IPS DF 6.9 (cell line): Measurements from ENCODE around the gene MAGEB1.

Source experiments
- DNase-seq: peaks from one replicate; pipeline ENCODE4 v3.0.0-alpha.2; 2013; ENCODE audit warnings: low read depth, low spot score
- H3K27ac ChIP-seq: one replicate; pipeline ENCODE4 v1.5.1; 2013; ENCODE audit warnings: low read length, control low read depth
- H3K27me3 ChIP-seq: 2 replicates; pipeline ENCODE4 v1.6.1; 2013; ENCODE audit warnings: mild to moderate bottlenecking, low read length; ENCODE audit not compliant: control insufficient read depth, insufficient read depth
- H3K36me3 ChIP-seq: 2 replicates; pipeline ENCODE4 v1.6.1; 2013; ENCODE audit warnings: low read length; ENCODE audit not compliant: control insufficient read depth, insufficient read depth
- H3K4me1 ChIP-seq: 2 replicates; pipeline ENCODE4 v1.6.1; 2013; ENCODE audit warnings: low read length; ENCODE audit not compliant: control insufficient read depth, insufficient read depth
- H3K4me3 ChIP-seq: 2 replicates; pipeline ENCODE4 v1.5.1; 2013; ENCODE audit warnings: mild to moderate bottlenecking, low read length
- H3K9me3 ChIP-seq: 2 replicates; pipeline ENCODE4 v1.6.1; 2013; ENCODE audit warnings: low read length, inconsistent platforms; ENCODE audit not compliant: control insufficient read depth, insufficient read depth
- WGBS: extraction: QIAGEN DNeasy Blood & Tissue Kit; methylation state at CpG from one replicate; pipeline ENCODE4 v1.1.7; 2013; ENCODE audit warnings: mixed read lengths, missing lambda C conversion rate; ENCODE audit not compliant: insufficient read length, insufficient coverage; 5-methylcytosine and 5-hydroxymethylcytosine counted together

Gene MAGEB1

DNA sequence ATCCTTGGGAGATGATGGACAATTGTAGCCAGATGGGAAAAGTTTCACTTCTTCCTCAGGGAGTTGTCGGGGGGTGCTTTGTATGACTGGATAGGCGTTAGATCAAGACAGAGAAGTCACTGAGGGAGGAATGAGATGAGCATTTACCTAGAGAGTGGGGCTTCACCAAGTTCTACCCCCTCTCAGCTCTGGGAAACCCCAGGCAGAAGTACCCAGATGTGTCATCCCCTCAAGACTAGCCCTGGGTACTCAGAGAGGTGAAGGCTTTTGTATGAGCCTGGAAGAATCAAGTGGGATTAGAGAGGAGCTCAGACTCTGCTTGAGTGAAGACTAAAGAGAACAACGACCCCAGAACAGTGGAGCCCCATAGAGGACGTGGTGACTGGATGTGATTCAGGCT, 1.9 kb downstream of the MAGEB1 start:
- no CpG with 5 or more reads among the region's 4 CpGs for WGBS
- no peaks in the 10 kb centered on the region for H3K4me1 ChIP-seq
- no peaks in the 10 kb centered on the region for H3K36me3 ChIP-seq
- no peak overlapping the region for H3K4me3 ChIP-seq
- H3K27ac ChIP-seq = no peak overlapping the region
- no peak for DNase-seq
- H3K9me3 ChIP-seq = no peaks in the 10 kb centered on the region
- H3K27me3 ChIP-seq = no peaks in the 10 kb centered on the region

DNA sequence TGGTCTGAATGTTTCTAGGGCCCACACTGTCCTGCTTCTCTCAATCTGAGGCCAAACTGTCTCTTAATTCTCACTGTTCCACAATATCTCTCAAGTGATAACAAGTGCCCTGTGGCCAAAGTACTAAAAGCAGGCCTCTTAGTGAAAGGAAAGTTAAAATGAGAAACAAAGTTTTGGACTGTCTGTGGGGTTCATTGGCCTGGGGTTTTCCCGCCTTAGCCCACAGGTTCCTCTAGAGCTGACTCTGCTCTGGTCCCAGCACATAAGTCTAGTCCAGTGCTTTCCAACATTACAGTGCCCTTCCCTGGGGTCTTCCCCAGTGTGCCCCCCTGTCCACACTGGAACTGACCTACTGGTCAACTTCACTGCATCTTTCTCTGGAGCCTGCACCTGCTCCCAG, 6.3 kb downstream of the MAGEB1 start:
- no peak overlapping the region for H3K4me3 ChIP-seq
- no peaks in the 10 kb centered on the region for H3K9me3 ChIP-seq
- no CpG with 5 or more reads among the region's 1 CpG for WGBS
- H3K27ac ChIP-seq = no peak overlapping the region
- H3K36me3 ChIP-seq = no peaks in the 10 kb centered on the region
- no peak for DNase-seq
- H3K27me3 ChIP-seq = no peaks in the 10 kb centered on the region
- H3K4me1 ChIP-seq = no peaks in the 10 kb centered on the region

DNA sequence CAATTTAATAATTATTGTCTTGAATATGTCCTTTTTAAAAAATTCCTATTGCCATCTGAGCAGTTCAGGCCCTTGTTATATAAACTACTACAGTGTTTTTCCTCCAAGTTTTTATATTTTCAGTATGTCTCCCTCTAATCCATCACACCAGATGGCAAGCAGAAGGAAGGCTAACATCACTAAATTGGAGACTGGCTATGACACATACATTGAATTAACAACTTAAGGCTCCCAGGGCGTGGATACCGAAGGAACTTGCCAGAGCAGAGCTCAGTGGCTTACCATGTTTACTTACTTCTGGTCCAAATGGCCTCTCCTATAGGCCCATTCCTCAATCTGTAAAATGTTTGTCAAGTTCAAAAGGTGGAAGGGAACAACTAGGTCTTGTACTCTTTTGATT, 13.0 kb downstream of the MAGEB1 start:
- Histone ChIP-seq H3K4me1 (no peaks in the 10 kb centered on the region), H3K4me3 (no peak overlapping the region), H3K9me3 (no peaks in the 10 kb centered on the region), H3K36me3 (no peaks in the 10 kb centered on the region), H3K27me3 (no peaks in the 10 kb centered on the region), H3K27ac (no peak overlapping the region)
- no CpG with 5 or more reads among the region's 2 CpGs for whole genome bisulfite sequencing
- no peak for DNase-seq

DNA sequence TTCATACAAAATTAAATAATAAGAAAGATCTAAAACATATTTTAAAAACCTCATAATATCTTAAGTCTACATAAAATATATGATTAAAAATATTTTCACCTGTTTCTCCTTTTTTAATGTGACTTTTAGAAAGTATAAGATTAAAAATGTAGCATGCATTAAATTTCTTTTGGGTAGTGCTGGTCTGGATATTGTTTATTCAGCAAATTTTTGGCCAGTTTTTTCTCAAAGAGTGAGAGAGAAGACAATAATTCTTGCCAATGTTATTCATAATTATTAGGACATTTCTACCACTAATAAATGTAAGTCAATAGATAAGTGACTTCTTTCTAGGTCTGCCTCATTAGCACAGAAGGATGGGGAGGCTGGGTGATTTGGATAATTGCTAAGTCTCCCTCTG, 14.1 kb downstream of the MAGEB1 start:
- Histone ChIP-seq H3K4me1 (no peaks in the 10 kb centered on the region), H3K36me3 (no peaks in the 10 kb centered on the region), H3K4me3 (no peak overlapping the region), H3K27me3 (no peaks in the 10 kb centered on the region), H3K27ac (no peak overlapping the region), H3K9me3 (no peaks in the 10 kb centered on the region)
- DNase-seq = no peak

DNA sequence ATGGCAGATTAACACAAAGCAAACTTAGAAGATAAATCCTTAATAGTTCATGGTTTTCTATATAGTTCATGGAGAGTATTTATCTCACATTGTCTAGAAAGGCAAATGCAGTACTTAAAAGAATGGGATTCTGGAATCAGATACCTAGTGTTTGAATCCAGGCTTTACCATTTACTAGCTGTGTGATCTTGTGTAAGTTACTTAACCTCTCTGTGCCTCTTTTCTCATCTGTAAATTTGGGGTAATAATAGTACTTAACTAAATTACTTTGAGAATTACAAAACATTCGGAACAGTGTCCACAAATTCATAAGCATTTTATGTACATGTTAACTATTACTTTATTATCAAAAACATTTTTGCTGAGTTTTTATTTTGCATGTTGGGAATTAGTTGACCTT, 15.8 kb downstream of the MAGEB1 start:
- WGBS = no CpG with 5 or more reads among the region's 1 CpG

DNA sequence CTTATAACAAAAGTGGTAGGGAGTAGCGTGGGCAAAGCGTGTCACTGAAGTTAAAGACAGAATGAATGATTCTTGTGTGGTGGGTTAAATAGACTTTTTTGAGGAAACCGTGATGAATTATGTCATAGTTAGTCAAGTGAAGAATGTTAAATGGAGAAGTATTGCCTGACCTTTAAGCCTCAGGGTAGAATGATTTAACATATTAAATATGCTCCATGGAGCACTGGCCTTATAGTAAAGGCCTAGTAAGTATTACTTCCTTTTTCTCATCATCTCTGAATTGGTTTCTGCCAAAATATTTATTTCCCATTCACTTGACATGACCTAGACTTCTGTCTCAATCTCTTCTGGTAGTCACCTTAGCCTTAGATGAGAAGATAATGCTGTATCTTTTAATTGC, 23.7 kb downstream of the MAGEB1 start:
- no peak for DNase-seq
- no CpG with 5 or more reads among the region's 3 CpGs for WGBS
- H3K4me3 ChIP-seq = no peak overlapping the region
- no peaks in the 10 kb centered on the region for H3K9me3 ChIP-seq
- H3K27ac ChIP-seq = no peak overlapping the region
- H3K36me3 ChIP-seq = no peaks in the 10 kb centered on the region
- no peaks in the 10 kb centered on the region for H3K4me1 ChIP-seq
- H3K27me3 ChIP-seq = no peaks in the 10 kb centered on the region

More for the DNA sequence above, 15.8 kb downstream of the MAGEB1 start:
- no peak overlapping the region for H3K27ac ChIP-seq
- H3K4me1 ChIP-seq = no peaks in the 10 kb centered on the region
- no peaks in the 10 kb centered on the region for H3K27me3 ChIP-seq
- H3K4me3 ChIP-seq = no peak overlapping the region
- no peaks in the 10 kb centered on the region for H3K36me3 ChIP-seq
- no peaks in the 10 kb centered on the region for H3K9me3 ChIP-seq
- no peak for DNase-seq

DNA sequence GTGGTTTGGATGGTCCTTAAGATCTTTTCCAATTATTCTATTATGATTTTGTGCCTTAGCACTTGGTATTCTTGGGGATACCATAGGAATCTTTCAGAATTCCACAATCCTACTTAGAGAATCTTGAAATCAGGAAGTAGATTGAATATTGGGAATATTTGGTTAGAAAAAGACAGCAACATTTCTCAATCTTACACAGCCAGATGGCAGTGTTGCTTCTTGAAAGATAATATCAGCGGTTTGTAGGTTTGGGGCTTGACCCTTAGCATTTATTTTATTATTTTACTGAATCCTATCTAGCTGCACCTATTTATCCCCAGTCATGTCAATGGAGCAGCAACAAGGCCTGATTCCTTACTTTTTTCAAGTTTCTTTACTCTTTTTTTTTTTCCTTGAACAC, 28.6 kb downstream of the MAGEB1 start:
- Histone ChIP-seq H3K27ac (no peak overlapping the region), H3K27me3 (no peaks in the 10 kb centered on the region), H3K4me3 (no peak overlapping the region), H3K9me3 (no peaks in the 10 kb centered on the region), H3K36me3 (no peaks in the 10 kb centered on the region), H3K4me1 (no peaks in the 10 kb centered on the region)
- peak; percentile 0 for DNase-seq
- no CpG with 5 or more reads among the region's 1 CpG for WGBS

DNA sequence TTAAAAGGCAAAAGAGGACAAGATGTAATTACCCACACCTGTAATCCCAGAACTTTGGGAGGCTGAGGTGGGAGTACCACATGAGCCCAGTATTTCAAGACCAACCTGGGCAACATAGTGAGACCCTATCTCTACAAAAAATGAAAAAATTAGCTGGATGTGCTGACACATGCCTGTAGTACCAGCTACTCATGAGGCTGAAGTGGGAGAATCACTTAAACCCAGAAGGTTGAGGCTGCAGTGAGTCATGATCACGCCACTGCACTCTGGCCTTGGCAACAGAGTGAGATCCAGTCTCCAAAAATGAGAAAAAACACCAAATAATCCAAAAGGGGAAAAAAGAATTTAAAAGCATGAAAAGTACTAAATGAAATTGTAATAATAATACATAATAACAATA, 31.4 kb downstream of the MAGEB1 start:
- Histone ChIP-seq H3K27me3 (no peaks in the 10 kb centered on the region), H3K36me3 (no peaks in the 10 kb centered on the region), H3K4me1 (no peaks in the 10 kb centered on the region), H3K9me3 (no peaks in the 10 kb centered on the region), H3K4me3 (no peak overlapping the region), H3K27ac (no peak overlapping the region)
- no CpG with 5 or more reads among the region's 1 CpG for WGBS
- no peak for DNase-seq

DNA sequence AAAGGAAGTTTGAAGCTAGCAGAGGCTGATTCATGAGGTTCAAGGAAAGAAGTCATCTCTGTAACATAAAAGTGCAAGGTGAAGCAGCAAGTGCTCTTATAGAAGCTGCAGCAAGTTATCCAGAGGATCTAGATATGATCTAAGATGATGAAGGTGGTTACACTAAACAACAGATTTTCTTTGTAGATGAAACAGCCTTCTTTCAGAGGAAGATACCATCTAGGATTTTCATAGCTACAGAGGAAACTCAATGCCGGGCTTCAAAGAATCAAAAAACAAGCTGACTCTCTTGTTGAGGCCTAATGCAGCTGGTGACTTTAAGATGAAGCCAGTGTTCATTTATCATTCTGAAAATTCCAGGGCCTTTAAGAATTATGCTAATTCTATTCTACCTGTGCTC, 33.5 kb downstream of the MAGEB1 start:
- H3K4me3 ChIP-seq = no peak overlapping the region
- DNase-seq = no peak
- H3K9me3 ChIP-seq = no peaks in the 10 kb centered on the region
- no peak overlapping the region for H3K27ac ChIP-seq
- H3K27me3 ChIP-seq = no peaks in the 10 kb centered on the region
- no peaks in the 10 kb centered on the region for H3K36me3 ChIP-seq
- no peaks in the 10 kb centered on the region for H3K4me1 ChIP-seq
- WGBS = no CpG with 5 or more reads among the region's 1 CpG

DNA sequence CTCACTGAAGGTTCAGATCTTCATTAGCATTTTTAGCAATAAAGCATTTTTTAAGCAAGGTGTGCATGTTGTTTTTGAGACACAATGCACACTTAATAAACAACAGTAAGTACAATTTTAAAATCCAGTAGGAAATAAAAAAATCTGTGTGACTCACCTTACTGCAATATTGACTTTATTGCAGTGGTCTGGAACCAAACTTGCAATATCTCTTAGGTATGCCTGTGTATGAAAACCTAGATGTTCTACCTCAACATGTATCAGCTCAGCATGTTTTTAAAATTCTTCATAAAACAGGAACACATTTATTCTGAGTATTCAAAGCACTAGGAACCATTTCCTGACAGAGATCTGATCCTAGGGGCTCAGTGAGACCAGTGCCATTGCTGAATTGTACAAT, 35.6 kb downstream of the MAGEB1 start:
- DNase-seq = no peak
- Histone ChIP-seq H3K4me1 (no peaks in the 10 kb centered on the region), H3K9me3 (no peaks in the 10 kb centered on the region), H3K27me3 (no peaks in the 10 kb centered on the region), H3K27ac (no peak overlapping the region), H3K36me3 (no peaks in the 10 kb centered on the region), H3K4me3 (no peak overlapping the region)

DNA sequence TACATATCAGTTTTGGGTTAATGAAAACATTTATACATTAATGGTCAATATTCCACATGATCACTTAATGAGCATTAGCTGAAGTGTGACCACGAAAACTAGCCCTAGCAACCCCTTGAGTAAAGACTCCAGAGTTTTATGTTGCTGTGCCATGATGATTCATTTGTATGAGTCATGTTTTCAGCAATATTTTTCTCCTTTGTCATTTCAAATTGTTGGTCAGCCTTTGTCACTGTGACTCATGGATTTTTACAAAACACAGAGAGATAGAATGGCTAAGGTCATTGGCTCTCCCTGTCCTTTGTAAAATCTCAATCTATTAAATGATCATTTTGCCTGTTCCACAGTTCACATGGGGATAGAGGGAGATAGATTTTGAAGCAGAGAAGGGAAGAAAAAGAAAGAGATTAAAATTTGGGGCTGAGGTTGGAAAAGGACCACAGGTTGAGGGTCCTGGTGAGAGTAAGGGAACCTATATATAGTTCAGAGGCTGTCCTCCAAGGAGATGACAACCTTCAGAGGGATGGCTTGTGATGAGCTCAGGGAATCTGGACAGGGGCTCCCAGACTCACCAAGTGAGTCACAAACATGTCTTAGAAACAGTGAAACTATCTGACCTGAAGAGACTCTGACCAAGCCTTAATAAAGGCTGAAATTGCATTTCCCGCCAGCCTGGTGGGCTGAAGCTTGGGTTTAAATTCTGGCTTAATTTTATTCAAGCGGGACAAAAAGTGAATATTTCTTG, 36.7 kb downstream of the MAGEB1 start:
- no peak for DNase-seq
- H3K4me3 ChIP-seq = no peak overlapping the region
- no peaks in the 10 kb centered on the region for H3K4me1 ChIP-seq
- H3K9me3 ChIP-seq = no peaks in the 10 kb centered on the region
- no CpG with 5 or more reads among the region's 3 CpGs for WGBS
- H3K27me3 ChIP-seq = no peaks in the 10 kb centered on the region
- H3K36me3 ChIP-seq = no peaks in the 10 kb centered on the region
- H3K27ac ChIP-seq = no peak overlapping the region
